Activated T-helper 1 cell treated with anti-CD3 and anti-CD28 coated beads, Interleukin-12 subunit alpha, Interleukin-12 subunit beta, Interleukin-2, Interleukin-4 antibody, amounts not matched to agents 30 ng/mL and 10 ng/mL and 1 ng/mL, durations not matched to agents 14 hours and 24 hours and 36 hours (primary cell): ENCODE measurements around the gene PTPRF. TPM values are rescaled to one million over a fixed set of nuclear protein-coding genes. Genes with fewer than 3 reads are reported as not detected.
"Not testable (repeated sequence)": the region's sequence is repeated elsewhere in the genome, so short reads cannot be mapped to it uniquely, and the experiment has no call there.

Experiments
- DNase-seq: peaks from one replicate; pipeline ENCODE4 v3.0.0; 2021; ENCODE audit warnings: low spot score
- H3K27ac Mint-ChIP-seq: one replicate; pipeline ENCODE4 v1.8.0; 2021; ENCODE audit warnings: mild to moderate bottlenecking, mixed read lengths
- H3K27me3 Mint-ChIP-seq: one replicate; pipeline ENCODE4 v1.8.0; 2022; ENCODE audit warnings: mild to moderate bottlenecking, moderate library complexity, mixed read lengths; ENCODE audit not compliant: insufficient read depth
- H3K36me3 Mint-ChIP-seq: one replicate; pipeline ENCODE4 v1.8.0; 2021; ENCODE audit warnings: low read depth, mixed read lengths
- H3K4me1 Mint-ChIP-seq: one replicate; pipeline ENCODE4 v1.8.0; 2021; ENCODE audit warnings: low read depth, mixed read lengths
- H3K4me3 Mint-ChIP-seq: one replicate; pipeline ENCODE4 v1.8.0; 2021; ENCODE audit warnings: mild to moderate bottlenecking, moderate library complexity, mixed read lengths
- H3K9me3 Mint-ChIP-seq: one replicate; pipeline ENCODE4 v1.8.0; 2021; ENCODE audit warnings: mixed read lengths
- intact Hi-C: fragments of 100-400 bp; cut with micrococcal nuclease; formaldehyde crosslinking; loops from one replicate; pipeline ENCODE4 v1.15.1; 2024
- total RNA-seq: library from RNA; stranded (reverse); gene quantifications from 2 replicates; pipeline ENCODE4 v1.2.3, GENCODE V29; 2022

The PTPRF gene
- total RNA-seq, 1 donor from 2014 or later: 0.93 TPM

DNA sequence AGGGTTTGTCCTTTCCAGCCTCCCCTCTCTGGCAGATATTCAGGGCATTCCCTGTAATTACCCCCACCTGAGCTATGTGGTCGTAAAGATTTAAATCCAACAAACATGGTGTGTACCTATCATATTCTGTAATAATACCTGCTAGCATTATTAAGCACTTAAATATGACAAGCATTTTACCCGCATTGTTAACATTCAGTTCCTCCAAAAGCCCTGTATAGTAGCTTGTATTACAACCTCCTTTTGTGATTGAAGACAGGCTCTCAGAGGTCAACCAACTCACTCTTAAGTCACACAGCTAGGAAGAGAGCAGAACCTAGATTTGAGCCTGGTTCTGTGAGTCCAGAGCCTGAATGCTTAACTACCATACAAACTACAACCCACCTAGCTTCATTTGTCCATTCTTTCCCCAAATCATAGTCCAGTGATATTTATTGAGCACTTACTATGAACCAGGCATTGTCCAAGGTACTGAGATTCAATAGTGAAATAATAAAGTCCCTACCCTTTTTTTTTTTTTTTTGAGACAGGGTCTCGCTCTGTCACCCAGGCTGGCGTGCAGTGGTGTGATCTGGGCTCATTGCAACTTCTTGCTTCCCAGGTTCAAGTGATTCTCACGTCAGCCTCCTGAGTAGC lies 105.4 kb downstream of the PTPRF start:
- Mint-ChIP-seq H3K27me3 (peaks cover 11% of the 10 kb centered on the region), H3K9me3 (no peaks in the 10 kb centered on the region)

GRCh38 chr1:43637267-43637666 lies 106.6 kb downstream of the PTPRF start:
- H3K36me3 Mint-ChIP-seq: no peaks in the 10 kb centered on the region
- H3K27ac Mint-ChIP-seq: no peak overlapping the region

More for the DNA sequence above, 105.4 kb downstream of the PTPRF start:
- no peak for DNase-seq
- Mint-ChIP-seq H3K4me3 (no peak overlapping the region), H3K36me3 (no peaks in the 10 kb centered on the region), H3K4me1 (no peaks in the 10 kb centered on the region), H3K27ac (no peak overlapping the region)
- intact Hi-C loops: no loop called here

DNA sequence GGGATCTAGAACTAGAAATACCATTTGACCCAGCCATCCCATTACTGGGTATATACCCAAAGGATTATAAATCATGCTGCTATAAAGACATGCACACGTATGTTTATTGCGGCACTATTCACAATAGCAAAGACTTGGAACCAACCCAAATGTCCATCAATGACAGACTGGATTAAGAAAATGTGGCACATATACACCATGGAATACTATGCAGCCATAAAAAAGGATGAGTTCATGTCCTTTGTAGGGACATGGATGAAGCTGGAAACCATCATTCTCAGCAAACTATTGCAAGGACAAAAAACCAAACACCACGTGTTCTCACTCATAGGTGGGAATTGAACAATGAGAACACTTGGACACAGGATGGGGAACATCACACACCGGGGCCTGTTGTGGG lies 107.7 kb downstream of the PTPRF start:
- intact Hi-C loops, H3K27ac Mint-ChIP-seq, H3K9me3 Mint-ChIP-seq, H3K27me3 Mint-ChIP-seq, H3K36me3 Mint-ChIP-seq, H3K4me3 Mint-ChIP-seq, DNase-seq, H3K4me1 Mint-ChIP-seq: not testable (repeated sequence)

More at GRCh38 chr1:43637267-43637666, 106.6 kb downstream of the PTPRF start:
- no peak for DNase-seq
- Mint-ChIP-seq H3K4me1 (no peaks in the 10 kb centered on the region), H3K4me3 (no peak overlapping the region), H3K27me3 (peaks cover 8% of the 10 kb centered on the region), H3K9me3 (no peaks in the 10 kb centered on the region)
- intact Hi-C loops: no loop called here

DNA sequence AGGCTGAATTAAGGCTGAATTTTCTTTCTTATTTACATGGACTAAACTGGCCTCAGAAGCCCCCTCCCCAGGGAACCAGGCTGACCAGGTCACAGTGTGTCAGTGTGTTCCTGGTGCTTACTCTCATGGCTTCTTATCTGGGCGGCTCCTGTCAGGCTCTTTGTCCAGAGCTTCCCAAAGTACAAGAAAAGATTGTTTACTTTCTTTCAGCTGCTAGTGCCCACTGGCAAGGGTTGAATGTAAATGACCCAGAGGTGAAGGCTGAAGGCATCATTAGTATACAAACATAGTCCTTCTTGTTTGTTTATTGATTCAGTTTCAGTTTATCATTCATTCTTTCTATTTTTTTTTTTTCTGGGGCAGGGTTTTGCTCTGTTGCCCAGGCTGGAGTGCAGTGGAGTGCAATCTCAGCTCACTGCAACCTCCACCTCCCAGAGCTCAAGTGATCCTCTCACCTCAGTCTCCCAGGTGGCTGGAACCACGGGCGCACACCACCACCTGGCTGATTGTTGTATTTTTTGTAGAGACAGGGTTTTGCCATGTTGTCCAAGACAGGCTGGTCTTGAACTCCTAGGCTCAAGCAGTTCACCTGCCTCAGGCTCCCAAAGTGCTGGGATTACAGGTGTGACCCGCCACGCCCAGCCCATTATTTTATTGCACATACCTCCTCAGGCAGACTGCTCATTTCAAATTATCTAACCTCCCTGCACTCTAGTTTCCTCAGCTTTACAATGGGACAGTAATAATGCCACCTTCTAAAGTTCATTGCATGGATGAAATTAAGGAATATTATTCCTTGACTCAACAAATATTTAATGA lies 109.5 kb downstream of the PTPRF start:
- H3K27me3 Mint-ChIP-seq: peaks cover 4% of the 10 kb centered on the region
- no peak overlapping the region for H3K27ac Mint-ChIP-seq
- no peaks in the 10 kb centered on the region for H3K4me1 Mint-ChIP-seq
- no peaks in the 10 kb centered on the region for H3K9me3 Mint-ChIP-seq
- H3K36me3 Mint-ChIP-seq: no peaks in the 10 kb centered on the region
- H3K4me3 Mint-ChIP-seq: no peak overlapping the region
- DNase-seq: no peak
- intact Hi-C loops: no loop called here

DNA sequence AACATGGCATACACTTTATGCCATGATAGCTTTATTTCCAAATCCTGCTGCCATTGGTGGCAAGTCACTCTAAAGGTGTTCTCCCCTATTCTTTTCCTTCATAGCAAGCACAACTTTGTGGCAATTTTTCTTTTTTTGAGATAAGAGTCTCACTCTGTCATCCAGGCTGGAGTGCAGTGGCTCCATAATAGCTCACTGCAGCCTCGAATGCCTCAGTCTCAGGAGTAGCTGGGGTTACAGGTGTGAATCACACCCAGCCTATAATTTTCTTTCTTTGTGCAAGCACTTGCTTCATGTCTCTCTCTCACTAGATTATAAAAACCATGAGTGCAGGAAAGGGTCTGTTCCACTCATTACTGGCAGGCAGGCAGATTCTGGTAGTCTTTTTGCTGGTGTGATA lies 113.9 kb downstream of the PTPRF start:
- intact Hi-C loops: no loop called here

DNA sequence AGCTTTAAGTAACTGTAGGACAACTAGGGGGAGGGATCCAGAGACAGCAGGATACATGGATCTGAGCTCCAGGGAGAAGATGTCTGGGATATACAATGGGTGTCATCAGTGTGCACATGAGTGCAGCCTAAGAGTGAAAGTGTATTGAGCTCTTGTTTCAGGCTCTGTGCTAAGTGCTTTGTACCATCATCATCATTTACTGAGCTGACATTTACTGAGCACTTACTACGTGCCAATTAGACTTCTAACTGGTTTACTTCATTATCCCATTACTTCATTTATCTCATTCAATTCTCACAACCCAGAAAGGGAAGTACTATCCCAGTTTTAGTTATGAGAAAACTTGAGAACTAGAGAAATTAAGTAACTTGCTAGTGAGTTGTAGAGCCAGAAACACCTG lies 114.8 kb downstream of the PTPRF start:
- Mint-ChIP-seq H3K4me3 (no peak overlapping the region), H3K27ac (no peak overlapping the region), H3K4me1 (peaks cover under 1% of the 10 kb centered on the region), H3K9me3 (no peaks in the 10 kb centered on the region), H3K27me3 (peaks cover 8% of the 10 kb centered on the region), H3K36me3 (no peaks in the 10 kb centered on the region)
- intact Hi-C loops: no loop called here
- no peak for DNase-seq

More for the DNA sequence above, 113.9 kb downstream of the PTPRF start:
- Mint-ChIP-seq H3K4me1 (no peaks in the 10 kb centered on the region), H3K4me3 (no peak overlapping the region), H3K9me3 (no peaks in the 10 kb centered on the region), H3K27ac (no peak overlapping the region), H3K27me3 (peaks cover 8% of the 10 kb centered on the region), H3K36me3 (no peaks in the 10 kb centered on the region)
- no peak for DNase-seq

DNA sequence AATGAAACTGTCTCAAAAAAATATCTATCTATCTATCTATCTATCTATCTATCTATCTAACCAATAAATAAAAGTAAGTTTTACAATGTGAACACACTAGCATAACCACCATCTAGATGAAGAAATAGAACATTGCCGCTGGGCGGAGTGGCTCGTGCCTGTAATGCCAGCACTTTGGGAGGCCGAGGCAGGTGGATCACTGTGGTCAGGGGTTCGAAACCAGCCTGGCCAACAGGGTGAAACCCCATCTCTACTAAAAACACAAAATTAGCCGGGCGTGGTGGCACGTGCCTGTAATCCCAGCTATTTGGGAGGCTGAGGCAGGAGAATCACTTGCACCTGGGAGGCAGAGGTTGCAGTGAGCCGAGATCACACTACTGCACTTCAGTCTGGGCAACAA lies 116.6 kb downstream of the PTPRF start:
- intact Hi-C loops, H3K36me3 Mint-ChIP-seq, H3K9me3 Mint-ChIP-seq, H3K27me3 Mint-ChIP-seq, H3K27ac Mint-ChIP-seq, DNase-seq, H3K4me3 Mint-ChIP-seq: not testable (repeated sequence)
- H3K4me1 Mint-ChIP-seq: peaks cover 16% of the 10 kb centered on the region

GRCh38 chr1:43648221-43648847 lies 117.7 kb downstream of the PTPRF start:
- intact Hi-C loops: no loop called here

DNA sequence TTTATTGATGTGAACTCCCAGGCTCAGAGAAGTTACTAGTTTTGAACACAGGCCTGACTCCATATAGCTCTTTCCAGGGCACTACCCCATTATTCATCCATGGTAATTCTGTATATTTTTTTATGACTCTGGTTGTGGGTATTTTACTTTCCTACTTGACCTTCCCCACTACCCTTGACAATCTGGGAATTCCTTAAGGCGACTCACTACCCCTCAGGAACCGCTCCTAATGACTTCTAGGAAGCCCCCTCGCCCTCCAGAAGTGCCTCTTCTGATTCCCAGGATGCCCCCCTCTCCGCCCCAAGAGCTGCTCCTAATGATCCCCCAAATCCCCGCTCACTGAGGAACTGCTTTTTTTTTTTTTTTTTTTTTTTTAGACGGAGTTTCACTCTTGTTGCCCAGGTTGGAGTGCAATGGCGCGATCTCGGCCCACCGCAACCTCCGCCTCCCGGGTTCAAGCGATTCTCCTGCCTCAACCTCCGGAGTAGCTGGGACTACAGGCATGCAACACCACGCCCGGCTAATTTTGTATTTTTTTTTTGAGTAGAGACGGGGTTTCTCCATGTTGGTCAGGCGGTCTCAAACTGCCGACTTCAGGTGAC lies 118.3 kb downstream of the PTPRF start:
- no peaks in the 10 kb centered on the region for H3K9me3 Mint-ChIP-seq
- intact Hi-C loops: loop anchor here (1.0 kb wide), 2 partner anchors 297 to 325 kb away; partner anchors contain the start of genes ATP6V0B and IPO13

More at GRCh38 chr1:43648221-43648847, 117.7 kb downstream of the PTPRF start:
- Mint-ChIP-seq H3K4me1 (peaks cover 21% of the 10 kb centered on the region), H3K27me3 (peaks cover 8% of the 10 kb centered on the region), H3K9me3 (no peaks in the 10 kb centered on the region), H3K27ac (no peak overlapping the region), H3K4me3 (peak overlapping the region; percentile 98), H3K36me3 (peaks cover 7% of the 10 kb centered on the region)
- no peak for DNase-seq

DNA sequence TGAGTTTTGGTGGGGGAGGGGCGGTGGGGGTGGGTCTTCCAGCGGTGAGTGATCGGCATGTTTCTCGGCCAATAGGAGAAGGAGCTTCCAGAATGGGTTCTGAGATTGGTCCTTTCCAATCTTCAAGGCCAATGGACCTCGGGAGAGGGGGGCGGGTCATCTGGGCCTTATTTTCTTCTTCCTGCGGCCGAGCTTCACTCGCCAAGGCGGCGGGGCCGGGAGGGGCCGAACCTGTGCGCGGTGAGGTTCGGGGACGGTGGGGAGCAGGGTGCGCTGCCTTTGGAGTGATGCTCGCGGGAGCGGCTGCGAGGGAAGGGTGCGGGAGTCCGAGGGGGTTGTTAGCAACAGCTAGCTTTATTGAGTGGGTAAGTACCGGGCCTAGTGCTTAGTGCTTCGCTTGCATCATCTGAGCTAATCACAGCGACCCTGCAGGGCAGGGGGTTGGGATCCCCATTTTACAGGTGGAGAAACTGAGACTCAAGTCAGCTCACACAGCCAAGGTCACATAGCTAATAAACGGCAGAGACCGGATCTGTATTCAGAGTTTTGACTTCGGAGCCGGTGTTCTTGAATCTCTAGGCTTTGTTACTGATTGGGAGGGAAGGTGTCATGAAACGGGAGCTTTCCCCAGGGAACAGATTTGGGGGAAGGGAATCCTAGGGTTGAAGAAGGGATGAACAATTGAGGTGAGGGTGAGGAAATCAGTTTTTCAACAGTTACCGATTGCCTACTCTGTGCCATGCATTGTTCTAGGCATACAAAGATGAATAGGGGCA lies 119.8 kb downstream of the PTPRF start:
- intact Hi-C loops: loop anchor here (1.0 to 10.0 kb wide), 10 partner anchors 57 to 968 kb away; partner anchors contain the start of genes C1orf50, CDC20, CFAP57 and EBNA1BP2
- peaks cover under 1% of the 10 kb centered on the region for H3K27me3 Mint-ChIP-seq
- no peaks in the 10 kb centered on the region for H3K9me3 Mint-ChIP-seq
- peak; percentile 89 for DNase-seq
- H3K27ac Mint-ChIP-seq: peak overlapping the region; percentile 98
- H3K4me3 Mint-ChIP-seq: peak overlapping the region; percentile 98
- peaks cover 20% of the 10 kb centered on the region for H3K36me3 Mint-ChIP-seq
- peaks cover 27% of the 10 kb centered on the region for H3K4me1 Mint-ChIP-seq

More for the DNA sequence above, 118.3 kb downstream of the PTPRF start:
- H3K4me3 Mint-ChIP-seq: peak overlapping the region; percentile 98
- H3K4me1 Mint-ChIP-seq: peaks cover 27% of the 10 kb centered on the region
- peaks cover 8% of the 10 kb centered on the region for H3K27me3 Mint-ChIP-seq
- DNase-seq: no peak
- peaks cover 11% of the 10 kb centered on the region for H3K36me3 Mint-ChIP-seq
- peak overlapping the region; percentile 60 for H3K27ac Mint-ChIP-seq

DNA sequence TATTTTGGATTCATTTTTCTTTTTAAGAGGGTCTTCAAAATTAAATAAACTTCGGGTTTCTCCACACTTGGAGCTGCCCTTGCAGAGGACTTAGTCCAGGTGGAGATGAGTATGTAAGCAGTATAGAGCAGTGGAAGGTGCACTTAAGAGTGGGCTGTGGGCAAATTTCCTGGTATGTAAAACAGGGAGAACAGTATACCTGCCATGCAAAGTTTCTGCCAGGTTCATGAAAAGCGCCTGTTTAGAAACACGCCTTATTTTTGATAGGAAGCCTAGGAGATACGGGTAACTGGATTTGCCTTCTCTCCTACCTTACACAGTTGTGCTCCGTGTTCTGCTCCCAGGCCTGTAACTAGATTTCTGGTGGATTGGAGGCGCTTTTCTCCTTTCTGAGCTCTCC lies 120.5 kb downstream of the PTPRF start:
- Mint-ChIP-seq H3K27ac (peak overlapping the region; percentile 63), H3K4me3 (peak overlapping the region; percentile 98), H3K36me3 (peaks cover 25% of the 10 kb centered on the region), H3K9me3 (no peaks in the 10 kb centered on the region), H3K4me1 (peaks cover 27% of the 10 kb centered on the region), H3K27me3 (no peaks in the 10 kb centered on the region)
- DNase-seq: no peak
- intact Hi-C loops: loop anchor here (2.0 to 10.0 kb wide), 4 partner anchors 199 to 969 kb away; partner anchors contain the start of genes CFAP57, EBNA1BP2, HYI and SLC2A1

- H3K4me3 Mint-ChIP-seq: peak overlapping the region; percentile 98
- H3K4me1 Mint-ChIP-seq: peaks cover 27% of the 10 kb centered on the region
- intact Hi-C loops: loop anchor here (2.0 to 10.0 kb wide), 4 partner anchors 200 to 970 kb away; partner anchors contain the start of genes CFAP57, EBNA1BP2, HYI and SLC2A1
- no peak for DNase-seq
- H3K27me3 Mint-ChIP-seq: no peaks in the 10 kb centered on the region
- H3K27ac Mint-ChIP-seq: peak overlapping the region; percentile 44
- peaks cover 30% of the 10 kb centered on the region for H3K36me3 Mint-ChIP-seq
- H3K9me3 Mint-ChIP-seq: no peaks in the 10 kb centered on the region
These were observed 121.2 kb downstream of the PTPRF start for GRCh38 chr1:43651902-43652301.
